Activated CD4-positive, CD25-positive, alpha-beta regulatory T cell treated with anti-CD3 and anti-CD28 coated beads, Interleukin-2, amount 50 U/mL, for 72 hours (primary cell): ENCODE measurements around the gene CACNA2D1.
"Not testable (repeated sequence)": the region's sequence is repeated elsewhere in the genome, so short reads cannot be mapped to it uniquely, and the experiment has no call there.

Experiments
- DNase-seq: peaks from one replicate; pipeline ENCODE4 v3.0.0; 2021

CACNA2D1 gene

GRCh38 chr7:82433507-82433906 lies 10.1 kb downstream of the CACNA2D1 start:
- DNase-seq: no peak

GRCh38 chr7:82432743-82433142 lies 10.8 kb downstream of the CACNA2D1 start:
- not testable (repeated sequence) for DNase-seq

- no peak for DNase-seq
Observed at GRCh38 chr7:82430500-82431465, 12.8 kb downstream of the CACNA2D1 start.

DNA sequence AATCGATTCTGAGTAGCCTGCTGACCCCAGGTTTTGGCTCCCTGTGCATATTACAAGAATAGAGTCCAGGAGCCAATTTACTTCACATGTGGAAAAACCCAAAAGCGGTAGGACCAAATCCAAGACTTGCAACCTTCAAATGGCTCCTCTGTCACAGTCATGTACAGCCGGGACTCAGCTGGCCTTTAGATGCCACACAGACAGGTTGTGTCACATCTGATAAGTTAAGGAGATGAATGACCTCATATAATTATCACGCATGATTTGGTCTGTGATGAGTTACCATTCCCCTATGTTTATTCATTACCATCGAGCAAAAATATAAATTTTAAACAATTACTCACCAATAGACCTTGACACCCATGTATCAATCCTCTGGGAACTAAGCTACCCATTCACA lies 14.2 kb downstream of the CACNA2D1 start:
- DNase-seq: no peak

- no peak for DNase-seq
Observed at GRCh38 chr7:82428186-82428961, 15.2 kb downstream of the CACNA2D1 start.

GRCh38 chr7:82423446-82423845 lies 20.1 kb downstream of the CACNA2D1 start:
- DNase-seq: no peak

DNA sequence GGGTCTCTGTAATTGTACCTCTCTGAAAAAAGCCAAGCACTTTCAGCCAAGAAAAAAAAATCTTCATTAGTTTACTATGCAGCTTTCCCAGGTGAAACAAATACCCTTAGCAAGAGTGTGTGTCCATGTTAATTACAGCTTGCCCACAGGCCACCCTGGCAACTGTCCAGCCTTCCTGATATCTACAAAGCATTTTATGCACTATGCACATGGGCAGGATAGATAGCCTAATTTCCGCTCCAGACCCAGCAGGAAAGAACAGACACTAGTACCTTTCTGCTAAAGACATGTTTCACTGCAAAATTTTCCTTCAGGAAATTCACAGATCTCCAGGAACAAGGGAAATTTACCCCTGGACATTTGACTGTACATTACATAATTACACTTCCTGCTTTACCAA lies 24.4 kb downstream of the CACNA2D1 start:
- DNase-seq: no peak

GRCh38 chr7:82417898-82418297 lies 25.7 kb downstream of the CACNA2D1 start:
- no peak for DNase-seq

DNA sequence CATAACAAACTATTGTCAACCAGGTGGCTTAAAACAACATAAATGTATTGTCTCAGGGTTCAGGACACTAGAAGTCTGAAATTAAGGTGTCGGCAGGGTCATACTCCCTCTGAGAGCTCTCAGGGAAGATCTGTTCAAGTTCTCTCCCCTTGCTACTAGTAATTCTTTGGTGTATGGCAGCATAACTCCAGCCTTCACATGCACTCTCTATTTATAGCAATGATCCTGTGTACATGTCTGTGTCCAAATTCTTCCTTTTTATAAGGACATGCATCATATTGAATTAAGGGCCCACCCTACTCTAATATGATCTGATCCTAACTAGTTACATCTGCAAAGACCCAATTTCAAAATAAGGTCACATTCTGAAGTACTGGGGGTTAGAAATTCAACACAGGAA lies 27.2 kb downstream of the CACNA2D1 start:
- DNase-seq: no peak

DNA sequence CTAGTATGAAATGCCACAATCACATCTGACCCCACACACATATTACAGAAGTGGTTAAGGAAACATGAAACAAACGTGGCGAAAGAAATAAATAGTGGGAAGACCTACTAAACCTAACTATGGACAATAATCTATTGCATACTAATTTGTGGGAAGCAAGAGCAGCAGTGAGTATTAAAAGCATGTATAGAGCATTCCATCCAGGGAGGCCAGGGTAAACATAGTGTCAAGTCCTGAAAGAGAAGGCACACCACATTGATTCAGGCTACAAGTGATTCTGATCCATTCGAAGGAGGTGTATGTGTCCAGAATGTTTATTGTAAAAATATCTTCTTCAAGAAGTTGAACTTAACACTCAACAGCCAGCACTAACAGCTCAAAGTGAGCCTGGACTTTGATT lies 29.2 kb downstream of the CACNA2D1 start:
- DNase-seq: no peak

DNA sequence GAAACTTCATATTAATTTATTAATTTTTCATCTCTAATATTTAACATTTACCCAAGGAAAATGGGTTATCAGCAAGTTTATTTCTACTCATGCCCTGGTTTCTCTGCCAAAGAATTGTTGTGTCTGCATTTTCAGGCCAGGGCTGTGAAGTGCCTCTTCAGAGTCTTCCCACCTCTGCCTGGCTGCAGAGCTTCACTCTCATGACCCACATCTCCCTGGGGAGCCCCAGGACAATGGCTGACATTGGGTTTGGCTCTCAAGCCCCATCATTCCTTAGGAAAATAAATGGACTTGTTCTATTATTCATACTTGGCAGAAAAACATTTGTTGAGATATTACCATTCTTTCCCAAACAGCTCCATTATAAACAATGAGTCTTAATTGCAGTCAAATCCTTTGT lies 30.3 kb downstream of the CACNA2D1 start:
- DNase-seq: no peak

DNA sequence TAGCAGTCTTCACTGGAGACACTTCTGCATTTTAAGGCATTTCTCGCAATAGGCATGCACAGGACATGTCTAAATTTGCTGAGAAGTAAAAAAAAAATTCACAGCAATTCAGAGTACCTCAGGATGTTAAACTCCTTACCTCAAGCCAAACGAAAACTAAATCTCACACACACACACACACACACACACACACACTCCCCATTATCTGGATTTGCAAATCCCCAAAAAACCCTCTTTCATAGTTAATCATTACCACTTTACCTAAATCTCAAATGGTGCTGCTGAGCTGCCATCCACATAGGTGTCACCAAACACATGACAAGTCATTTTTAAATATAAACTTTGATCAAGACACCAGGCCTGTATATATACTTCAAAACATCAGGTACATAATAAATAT lies 31.8 kb downstream of the CACNA2D1 start:
- no peak for DNase-seq

- DNase-seq: no peak
Observed at GRCh38 chr7:82410461-82410860, 33.1 kb downstream of the CACNA2D1 start.

DNA sequence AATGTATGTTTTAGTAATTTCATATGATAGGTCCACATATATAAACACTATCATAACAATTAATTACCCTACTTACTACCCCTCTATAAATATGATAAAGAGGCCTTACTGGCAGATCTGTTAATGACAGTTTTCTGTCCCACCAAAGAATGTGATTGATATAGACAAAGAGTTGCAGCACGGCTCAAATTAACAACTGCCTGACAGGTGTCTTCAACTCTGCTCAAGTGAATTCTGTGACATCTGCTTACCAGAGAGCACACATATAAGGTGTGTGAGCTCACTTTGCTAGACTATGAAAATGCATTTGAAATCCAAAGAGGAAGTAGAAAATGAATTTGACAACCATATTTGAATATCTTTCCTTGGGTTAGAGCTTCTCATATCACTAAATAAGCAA lies 36.6 kb downstream of the CACNA2D1 start:
- no peak for DNase-seq

GRCh38 chr7:82405301-82405700 lies 38.3 kb downstream of the CACNA2D1 start:
- DNase-seq: no peak

GRCh38 chr7:82404652-82405051 lies 38.9 kb downstream of the CACNA2D1 start:
- no peak for DNase-seq

- DNase-seq: no peak
Observed at GRCh38 chr7:82404094-82404493, 39.5 kb downstream of the CACNA2D1 start.

DNA sequence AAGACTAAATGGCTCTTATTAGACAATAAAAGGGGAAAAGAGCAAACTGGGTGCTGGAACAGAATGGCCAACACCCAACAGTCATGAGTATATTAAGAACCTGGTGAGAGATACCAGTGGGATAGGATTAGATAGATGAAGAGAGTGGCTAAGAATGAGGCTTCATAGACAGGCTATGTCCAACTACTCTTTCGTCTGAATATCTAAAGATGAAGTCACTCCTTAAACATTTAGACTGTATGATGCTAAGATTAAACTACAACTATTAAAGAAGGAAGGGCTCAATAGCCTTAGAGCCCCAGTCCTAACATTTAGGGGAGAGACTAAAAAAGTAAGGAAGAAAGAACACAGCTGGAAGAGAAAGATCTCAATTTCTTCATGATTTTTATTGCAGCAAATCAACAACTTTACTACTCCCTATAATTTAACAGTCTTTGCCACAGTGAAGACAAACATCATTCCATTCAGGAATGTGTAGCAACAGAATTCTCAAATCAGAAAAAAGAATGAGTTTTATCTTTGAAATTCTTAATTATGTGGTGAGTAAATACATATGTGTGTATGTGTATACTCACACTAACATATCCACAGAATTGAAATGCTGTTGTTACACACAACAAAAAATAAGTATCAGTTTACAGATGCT lies 45.6 kb downstream of the CACNA2D1 start:
- DNase-seq: no peak

DNA sequence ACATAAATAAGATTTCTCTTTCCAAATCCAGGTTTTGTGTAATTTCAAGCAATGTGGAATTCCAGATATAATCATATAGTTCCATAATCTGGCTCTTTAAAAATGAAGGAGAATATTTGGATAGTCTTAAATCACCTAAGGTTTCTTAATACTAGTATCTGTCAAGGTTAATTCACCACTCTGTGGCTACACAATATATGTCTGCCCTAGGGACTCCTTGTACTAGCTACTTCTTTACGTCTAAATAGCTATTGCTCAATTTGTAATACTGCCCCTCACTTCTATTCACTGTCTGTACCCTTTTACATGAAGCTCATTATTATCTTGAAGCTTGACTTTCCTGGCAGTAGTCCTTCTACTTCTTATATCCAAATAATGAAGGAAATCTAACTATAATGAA lies 47.2 kb downstream of the CACNA2D1 start:
- no peak for DNase-seq

- DNase-seq: no peak
Observed at GRCh38 chr7:82395147-82395546, 48.4 kb downstream of the CACNA2D1 start.

DNA sequence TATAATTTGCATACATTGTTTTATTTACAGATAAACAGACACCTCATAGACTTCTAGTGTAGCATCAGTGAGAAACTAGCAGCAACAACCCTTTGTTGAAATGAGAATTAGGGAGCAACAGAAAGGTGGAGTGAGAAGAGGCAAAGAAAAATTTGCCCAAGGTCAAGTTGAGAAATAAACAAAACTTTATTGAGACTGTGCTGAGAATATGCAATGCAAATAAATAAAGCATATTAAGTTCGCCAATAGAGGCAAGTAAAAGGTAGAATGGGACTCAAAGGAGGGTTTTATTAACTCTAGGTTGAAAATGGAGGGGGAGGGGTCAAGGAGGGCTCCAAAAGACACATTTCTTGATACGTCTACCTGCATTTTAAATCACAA lies 49.7 kb downstream of the CACNA2D1 start:
- DNase-seq: no peak

GRCh38 chr7:82393076-82393839 lies 50.3 kb downstream of the CACNA2D1 start:
- DNase-seq: no peak

DNA sequence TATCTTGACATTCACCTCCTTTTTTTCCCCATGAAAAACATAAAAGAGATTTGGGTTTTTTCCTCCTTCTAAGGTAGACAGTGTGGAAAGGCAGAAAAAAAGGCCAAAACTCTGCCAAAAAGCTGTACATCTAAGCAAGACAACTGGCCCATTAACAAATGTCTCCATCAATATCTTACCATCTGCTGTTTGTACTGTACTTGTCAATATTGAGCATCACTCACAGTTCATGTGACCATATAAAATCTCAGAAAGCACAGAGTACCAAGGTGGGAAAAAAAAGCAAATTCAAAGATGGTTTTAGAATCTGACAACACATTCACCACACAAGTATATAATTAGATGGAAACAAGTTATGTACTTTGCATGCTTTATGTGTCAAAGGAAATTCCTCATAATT lies 52.6 kb downstream of the CACNA2D1 start:
- DNase-seq: no peak
